GM18858 (cell line): Measurements from ENCODE around the gene TCERG1.
A peak's percentile ranks its signal among the peaks of the same experiment; 100 is the strongest.
"Not testable (repeated sequence)": the region's sequence is repeated elsewhere in the genome, so short reads cannot be mapped to it uniquely, and the experiment has no call there.

ENCODE experiments used
- ATAC-seq: cut with Tn5 transposase; IDR thresholded peaks from one replicate; pipeline ENCODE4 v1.9.1; 2021; ENCODE audit not compliant: unreplicated experiment

TCERG1 gene

DNA sequence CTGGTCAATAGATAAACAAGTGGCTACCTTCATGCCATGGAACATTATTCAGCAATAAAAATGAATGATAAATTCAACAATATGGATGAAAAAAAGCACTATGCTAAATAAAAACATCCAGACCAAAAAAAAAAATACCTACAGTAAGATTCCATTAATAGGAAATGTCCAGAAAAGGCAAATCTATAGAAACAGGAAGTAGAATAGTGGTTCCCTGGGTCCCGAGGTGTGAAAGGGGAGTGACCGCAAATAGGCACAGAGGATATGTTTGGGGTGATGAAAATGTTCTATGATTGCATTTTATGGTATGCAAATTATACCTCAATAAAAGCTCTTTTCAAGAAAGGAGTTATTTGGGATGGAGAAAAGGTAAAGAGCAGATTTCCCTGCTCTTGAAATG, 72.4 kb downstream of the TCERG1 start:
- no peak for ATAC-seq

- ATAC-seq: no peak
These were observed 73.6 kb downstream of the TCERG1 start for GRCh38 chr5:146520731-146521130.

DNA sequence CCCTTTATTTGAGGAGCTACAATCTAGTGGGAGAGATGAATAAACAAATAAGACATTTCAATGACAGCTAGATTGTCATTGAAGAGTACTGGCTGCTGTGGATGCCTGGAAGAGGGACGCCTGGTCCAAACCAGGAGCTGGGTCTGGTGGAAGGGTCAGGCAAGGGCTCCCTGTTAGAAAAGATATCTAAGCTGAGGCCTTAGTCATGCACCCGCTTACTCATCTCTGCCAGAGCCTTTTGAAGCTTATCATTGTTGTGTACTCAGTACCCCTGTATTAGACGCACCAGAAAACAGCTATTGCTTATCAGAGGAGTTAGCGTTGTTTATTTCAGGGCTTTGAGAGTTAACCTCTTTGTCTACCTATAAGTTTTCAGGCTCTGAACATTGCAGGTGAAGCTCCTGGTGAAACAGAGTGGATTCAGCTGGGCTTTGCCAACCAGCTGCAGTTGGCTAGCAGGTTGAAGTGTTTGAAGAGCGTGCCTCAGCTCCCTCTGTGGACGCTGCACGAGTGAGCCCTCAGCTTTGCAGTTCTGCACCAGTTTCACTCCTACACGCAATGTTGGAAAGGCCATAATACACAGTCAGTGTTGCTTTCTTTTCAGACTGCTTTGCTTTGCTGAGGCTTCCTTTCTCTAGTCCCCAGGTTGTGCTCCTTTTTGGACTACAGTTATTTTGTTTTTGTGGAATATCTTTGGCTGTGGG, 74.4 kb downstream of the TCERG1 start:
- no peak for ATAC-seq

- ATAC-seq: no peak
These were observed 76.6 kb downstream of the TCERG1 start for GRCh38 chr5:146523698-146524097.

DNA sequence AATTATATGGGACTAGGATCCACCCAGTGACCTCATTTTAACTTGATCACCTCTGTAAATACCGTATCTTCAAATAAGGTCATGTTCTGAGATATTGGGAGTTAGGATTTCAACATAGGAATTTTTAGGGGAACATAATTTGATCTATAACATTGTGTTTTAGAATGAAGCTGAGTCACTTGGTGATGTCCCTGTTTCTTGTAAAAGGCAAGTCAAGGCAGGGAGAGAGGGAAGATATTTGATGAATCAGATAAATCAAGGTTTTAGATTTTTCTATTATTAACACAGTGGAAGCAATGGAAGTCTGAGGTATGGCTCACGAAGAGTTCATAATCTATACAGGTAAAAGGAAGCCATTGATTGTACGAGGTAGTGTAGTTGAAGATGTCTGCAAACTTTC, 80.7 kb downstream of the TCERG1 start:
- no peak for ATAC-seq

GRCh38 chr5:146528236-146528635, 81.1 kb downstream of the TCERG1 start:
- no peak for ATAC-seq

GRCh38 chr5:146529984-146530383, 82.9 kb downstream of the TCERG1 start:
- peak; percentile 41 for ATAC-seq

DNA sequence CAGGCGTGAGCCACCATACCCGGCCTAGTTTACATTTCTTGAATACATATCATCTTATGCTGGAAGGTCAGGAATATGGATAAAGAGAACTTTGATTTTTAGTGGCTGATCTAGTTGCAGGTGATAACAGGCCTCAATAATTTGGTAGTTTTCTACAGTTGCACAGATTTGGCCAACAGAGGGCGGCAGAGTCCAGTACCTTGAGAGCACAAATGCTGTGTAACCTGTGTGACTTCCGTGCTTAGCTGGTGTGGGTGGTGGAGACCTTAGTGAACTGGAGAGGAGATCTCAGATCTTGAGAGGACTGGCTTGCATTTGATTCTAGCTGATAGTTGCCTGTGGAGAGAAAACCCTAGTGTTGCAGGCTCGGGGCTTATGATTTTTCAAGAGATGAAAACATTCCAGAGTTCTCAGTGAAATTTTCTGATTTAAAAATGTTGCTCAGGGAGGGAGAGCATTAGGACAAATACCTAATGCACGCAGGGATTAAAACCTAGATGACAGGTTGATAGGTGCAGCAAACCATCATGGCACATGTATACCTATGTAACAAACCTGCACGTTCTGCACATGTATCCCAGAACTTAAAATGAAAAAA, 86.2 kb downstream of the TCERG1 start:
- peak; percentile 98 for ATAC-seq

DNA sequence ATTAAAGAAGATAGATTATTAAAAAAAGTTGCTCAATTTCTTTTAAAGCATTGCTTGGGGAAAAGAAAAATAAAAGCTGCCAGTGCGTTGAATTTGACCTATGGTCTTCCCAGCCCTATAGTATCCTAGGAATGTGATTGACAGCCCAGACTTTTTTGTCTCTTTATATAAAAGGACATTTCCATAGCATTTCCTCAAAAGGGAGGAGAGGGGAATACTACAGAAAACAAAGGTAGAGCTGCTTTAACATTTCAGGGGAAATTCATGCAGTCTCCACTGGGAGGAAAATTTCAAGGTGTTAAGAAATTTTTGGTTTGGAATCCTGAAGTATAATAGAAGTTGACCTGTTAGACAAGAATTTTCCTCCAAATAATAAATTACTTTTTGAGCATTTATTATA, 86.7 kb downstream of the TCERG1 start:
- no peak for ATAC-seq

- no peak for ATAC-seq
These were observed 91.3 kb downstream of the TCERG1 start for GRCh38 chr5:146538432-146538831.

- ATAC-seq: no peak
These were observed 92.8 kb downstream of the TCERG1 start for GRCh38 chr5:146539973-146540372.

GRCh38 chr5:146540414-146540813, 93.3 kb downstream of the TCERG1 start:
- ATAC-seq: no peak

- peak; percentile 90 for ATAC-seq
These were observed 95.1 kb downstream of the TCERG1 start for GRCh38 chr5:146541958-146542849.

- no peak for ATAC-seq
These were observed 97.1 kb downstream of the TCERG1 start for GRCh38 chr5:146544232-146544631.

DNA sequence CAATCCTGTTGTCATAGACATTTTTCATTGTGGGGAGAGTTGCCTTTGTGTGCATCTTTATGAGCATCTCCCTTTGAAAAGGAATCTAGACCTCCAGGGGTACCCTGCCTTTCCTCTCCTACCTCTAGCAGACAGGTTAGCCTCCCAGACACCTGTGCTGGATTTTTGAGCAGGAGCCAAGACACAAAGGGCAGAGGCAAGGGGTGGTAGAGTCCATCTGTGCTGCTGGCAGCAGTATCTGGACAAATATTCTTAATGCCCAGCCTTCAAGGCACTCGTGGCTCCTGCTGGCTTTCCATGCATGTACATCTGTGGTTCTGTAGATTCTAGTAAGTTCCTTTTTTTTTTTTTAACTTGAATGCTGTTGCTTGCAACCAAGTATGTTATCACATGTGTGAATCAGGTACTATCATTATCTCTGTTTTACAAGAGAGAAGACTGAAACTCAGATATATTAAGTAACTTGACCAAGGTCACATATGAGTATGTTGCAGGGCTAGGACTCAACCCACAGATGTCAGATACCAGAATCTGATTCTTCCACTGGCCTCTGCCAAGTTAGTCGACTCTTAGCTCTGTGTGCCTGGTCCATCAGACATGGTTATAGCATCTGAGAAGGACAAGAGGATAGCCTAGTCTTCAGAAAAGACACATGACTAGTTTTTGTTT, 101.8 kb downstream of the TCERG1 start:
- ATAC-seq: peak; percentile 70

DNA sequence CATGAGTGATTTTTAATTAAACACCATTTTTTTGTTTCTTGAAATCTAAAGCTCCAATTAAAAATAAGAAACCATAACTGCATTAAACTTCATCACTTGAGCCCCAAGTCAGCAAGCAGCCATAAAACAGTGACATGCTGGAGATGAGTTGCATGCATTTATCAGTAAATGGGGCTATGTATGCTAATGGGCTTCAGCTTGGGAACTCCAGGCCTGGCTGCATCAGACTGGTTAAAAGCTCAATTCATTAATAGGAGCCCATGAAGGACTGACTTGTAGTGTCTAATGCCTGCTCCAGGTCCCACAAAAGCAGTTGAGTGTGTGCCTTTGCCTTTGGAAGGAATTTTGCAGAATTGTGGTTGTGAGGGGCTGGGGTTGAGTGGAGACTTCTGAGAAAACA, 102.5 kb downstream of the TCERG1 start:
- ATAC-seq: no peak

DNA sequence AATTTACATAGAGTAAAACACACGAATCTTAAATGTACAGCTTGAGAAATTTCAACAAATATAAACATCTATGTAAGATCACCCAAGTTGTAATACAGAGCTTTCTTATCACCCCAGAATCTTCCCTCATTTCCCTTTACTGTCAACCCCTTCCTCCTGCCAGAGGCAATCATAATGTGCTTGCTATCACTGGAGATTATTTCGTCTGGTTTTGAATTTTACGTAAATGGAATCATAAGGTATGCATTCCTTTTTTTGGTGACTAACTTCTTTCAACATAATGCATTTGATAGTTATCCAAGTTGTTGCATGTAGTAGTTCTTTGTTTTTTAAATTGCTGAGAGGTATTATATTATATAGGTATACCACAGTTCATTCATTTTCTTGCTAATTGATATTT, 106.3 kb downstream of the TCERG1 start:
- ATAC-seq: no peak

GRCh38 chr5:146556884-146557283, 109.8 kb downstream of the TCERG1 start:
- not testable (repeated sequence) for ATAC-seq

DNA sequence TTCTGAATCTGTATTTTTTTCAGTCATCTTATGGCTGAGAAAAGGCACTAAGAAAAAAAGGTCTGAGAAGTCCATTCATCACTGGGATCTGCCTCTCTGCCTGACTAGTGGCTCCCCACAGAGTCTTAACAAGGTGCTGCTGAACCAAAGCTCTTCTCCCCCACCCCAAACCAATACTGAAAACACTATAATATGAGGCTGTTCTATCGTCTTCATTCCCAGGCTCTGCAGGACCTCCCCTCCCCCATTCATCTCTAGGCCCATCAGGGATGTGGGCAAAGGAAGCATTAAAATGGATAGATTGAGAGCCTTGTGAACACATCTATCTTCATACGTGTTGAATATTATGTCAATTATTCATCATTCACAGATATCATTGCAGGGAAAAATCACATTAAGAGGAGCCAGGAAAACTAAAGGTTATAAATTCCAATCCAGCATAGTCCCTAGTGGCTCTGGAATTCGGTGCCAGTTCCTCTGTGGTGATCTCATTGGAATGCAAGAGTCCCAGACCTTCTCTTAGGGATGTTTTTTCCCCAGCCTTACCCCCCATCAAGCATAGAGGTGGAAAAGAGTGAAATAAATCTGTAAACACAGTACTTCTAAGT, 113.2 kb downstream of the TCERG1 start:
- ATAC-seq: no peak
